HG02798 (cell line): ENCODE results near the gene REV3L.
"Not testable (repeated sequence)": the region's sequence is repeated elsewhere in the genome, so short reads cannot be mapped to it uniquely, and the experiment has no call there.

Experiments used
- ATAC-seq: cut with Tn5 transposase; IDR thresholded peaks from one replicate; pipeline ENCODE4 v1.9.1; 2021; ENCODE audit warnings: mild to moderate bottlenecking; ENCODE audit not compliant: unreplicated experiment, poor library complexity

REV3L gene

GRCh38 chr6:111276736-111277135 lies 206.3 kb downstream of the REV3L start:
- ATAC-seq, result no peak

DNA sequence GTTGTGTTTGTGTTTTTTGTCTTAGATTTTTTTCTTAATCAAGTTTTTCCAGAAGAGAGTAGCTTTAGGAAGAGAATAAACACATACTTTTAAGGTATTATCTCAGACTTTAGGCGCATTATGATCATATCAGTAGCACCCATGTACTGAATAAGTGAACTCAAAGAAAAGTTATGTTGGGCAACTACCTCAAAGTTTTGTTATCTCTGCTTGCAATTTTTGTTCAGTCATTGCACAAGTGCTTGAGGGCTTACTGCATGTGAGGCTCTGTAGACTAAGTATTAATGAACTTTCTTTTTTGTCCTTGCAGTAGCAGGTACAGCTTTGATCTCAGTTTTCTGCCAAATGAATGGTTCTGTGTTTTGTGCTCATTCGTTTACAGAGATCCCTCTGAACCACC lies 206.7 kb downstream of the REV3L start:
- ATAC-seq, result no peak

- no peak for ATAC-seq
These were observed 208.3 kb downstream of the REV3L start for GRCh38 chr6:111274593-111275217.

GRCh38 chr6:111270121-111270520 lies 212.9 kb downstream of the REV3L start:
- ATAC-seq, result no peak

- ATAC-seq, result no peak
These were observed 213.5 kb downstream of the REV3L start for GRCh38 chr6:111269401-111269970.

- ATAC-seq, result no peak
These were observed 215.2 kb downstream of the REV3L start for GRCh38 chr6:111267764-111268333.

DNA sequence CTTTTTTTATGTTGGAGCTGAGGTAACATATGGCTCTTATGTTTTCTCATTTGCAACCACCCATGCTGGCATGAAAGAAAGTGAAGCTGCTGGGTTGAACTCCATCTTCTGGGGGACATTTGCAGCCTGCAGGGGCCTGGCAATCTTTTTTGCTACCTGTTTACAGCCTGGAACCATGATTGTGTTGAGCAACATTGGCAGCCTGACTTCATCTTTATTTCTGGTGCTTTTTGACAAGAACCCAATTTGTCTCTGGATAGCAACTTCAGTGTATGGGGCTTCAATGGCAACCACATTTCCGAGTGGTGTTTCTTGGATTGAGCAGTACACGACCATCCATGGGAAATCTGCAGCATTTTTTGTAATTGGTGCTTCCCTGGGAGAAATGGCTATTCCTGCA lies 216.7 kb downstream of the REV3L start:
- no peak for ATAC-seq

DNA sequence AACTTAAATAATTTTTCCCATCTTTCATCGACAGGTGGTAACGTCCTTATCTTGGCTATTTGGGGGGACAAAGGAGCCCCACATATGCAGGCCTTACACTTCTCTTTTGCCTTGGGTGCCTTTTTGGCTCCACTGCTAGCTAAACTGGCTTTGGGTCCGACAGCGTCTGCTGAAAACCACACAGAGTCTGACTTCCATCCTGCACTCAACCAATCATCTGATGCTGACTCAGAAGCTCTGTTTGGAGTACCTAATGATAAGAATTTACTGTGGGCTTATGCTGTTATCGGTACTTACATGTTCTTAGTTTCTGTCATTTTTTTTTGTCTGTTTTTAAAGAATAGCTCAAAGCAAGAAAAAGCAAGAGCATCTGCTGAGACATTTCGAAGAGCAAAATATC lies 217.2 kb downstream of the REV3L start:
- ATAC-seq, result no peak

DNA sequence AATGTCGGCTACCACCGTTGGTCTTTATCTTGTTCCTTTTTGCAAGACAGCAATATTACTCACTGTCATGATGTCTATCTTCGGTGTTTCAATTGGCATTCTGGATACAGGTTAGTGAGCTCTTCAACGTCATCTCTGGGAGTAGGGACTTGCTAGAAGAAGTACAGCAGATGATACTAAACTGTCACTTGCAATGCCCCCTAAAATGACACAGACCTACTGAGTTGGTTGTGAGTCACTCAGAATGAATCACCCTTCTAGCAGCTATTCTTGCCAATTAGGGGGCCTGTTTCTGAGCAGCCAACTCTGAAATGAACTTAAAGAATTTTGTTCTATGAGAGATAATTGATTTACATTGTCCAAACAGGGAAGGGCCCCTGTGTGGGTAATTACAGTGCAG lies 219.2 kb downstream of the REV3L start:
- ATAC-seq, result no peak

GRCh38 chr6:111260570-111261298 lies 222.3 kb downstream of the REV3L start:
- no peak for ATAC-seq

GRCh38 chr6:111259089-111259831 lies 223.8 kb downstream of the REV3L start:
- peak; percentile 99 for ATAC-seq

DNA sequence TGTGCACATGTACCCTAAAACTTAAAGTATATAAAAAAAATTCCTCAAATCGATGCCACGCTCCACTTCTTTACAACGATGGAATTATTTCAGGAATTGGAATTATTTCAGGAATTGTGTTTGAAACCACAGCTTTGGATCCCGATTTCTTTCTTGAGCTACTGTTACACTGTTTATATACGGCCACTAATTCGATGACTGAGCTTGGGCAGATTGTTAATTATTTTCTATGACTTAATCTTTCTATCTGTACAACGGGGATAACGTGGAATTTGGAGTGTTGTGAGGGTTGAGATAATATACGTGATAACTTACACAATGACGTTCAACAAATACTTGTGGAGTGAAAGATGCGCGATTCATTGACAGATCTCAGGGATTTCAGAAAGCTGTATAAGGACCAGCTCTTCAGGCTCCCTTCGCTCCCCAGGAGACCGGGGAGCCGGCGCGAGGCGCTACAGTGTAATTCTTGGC lies 224.4 kb downstream of the REV3L start:
- ATAC-seq, result no peak

GRCh38 chr6:111258010-111258409 lies 225.0 kb downstream of the REV3L start:
- ATAC-seq, result no peak

GRCh38 chr6:111256646-111257045 lies 226.4 kb downstream of the REV3L start:
- no peak for ATAC-seq

- ATAC-seq, result not testable (repeated sequence)
These were observed 227.2 kb downstream of the REV3L start for GRCh38 chr6:111255838-111256237.

- ATAC-seq, result no peak
These were observed 228.2 kb downstream of the REV3L start for GRCh38 chr6:111254779-111255166.

- no peak for ATAC-seq
These were observed 228.8 kb downstream of the REV3L start for GRCh38 chr6:111254004-111254778.

DNA sequence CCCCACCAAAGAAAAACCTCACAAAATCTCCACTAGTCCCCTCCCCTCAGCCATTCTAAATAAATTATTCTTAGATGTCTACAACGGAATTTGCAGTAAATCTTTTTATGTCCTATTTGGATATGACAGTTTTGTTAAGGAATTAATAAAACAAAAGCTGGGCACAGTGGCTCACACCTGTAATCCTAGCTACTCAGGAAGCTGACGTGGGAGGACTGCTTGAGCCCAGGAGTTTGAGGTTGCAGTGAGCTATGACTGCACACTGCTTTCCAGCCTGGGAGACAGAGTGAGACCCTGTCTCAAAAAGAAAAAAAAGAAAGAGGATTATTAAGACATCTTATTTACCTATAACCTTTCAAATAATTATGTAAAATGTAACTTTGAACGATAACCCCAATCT lies 230.3 kb downstream of the REV3L start:
- no peak for ATAC-seq

DNA sequence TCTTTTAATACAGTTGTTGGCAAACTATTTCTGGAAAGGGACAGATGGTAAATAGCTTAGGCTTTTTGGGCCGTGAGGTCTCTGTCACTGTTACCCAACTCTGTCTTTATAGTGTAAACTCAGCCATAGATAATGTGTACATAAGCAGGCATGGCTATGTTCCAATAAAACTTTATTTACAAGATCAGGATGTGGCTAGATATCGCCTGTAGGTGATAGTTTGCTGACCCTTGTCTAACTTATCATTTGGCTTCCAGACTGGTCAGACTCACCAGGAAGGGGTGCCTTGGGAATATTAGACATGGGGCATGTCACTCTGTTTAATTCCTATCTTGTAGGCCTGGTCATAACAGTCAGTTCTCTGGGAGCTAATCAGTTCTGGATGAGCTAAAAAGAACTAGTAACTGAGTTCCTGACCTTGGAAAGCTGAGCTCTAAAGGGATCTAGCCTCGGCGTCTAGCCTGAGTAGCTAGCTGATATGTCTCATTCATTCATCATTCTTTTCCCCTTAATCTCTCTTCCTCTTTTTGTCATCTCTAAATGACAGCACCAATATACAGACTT lies 232.1 kb downstream of the REV3L start:
- ATAC-seq, result no peak
